ENCODE measurements around the gene MED13L. TPM values are rescaled to one million over a fixed set of nuclear protein-coding genes. Genes with fewer than 3 reads are reported as not detected.
A peak's percentile ranks its signal among the peaks of the same experiment; 100 is the strongest.
"Not testable (repeated sequence)": the region's sequence is repeated elsewhere in the genome, so short reads cannot be mapped to it uniquely, and the experiment has no call there.

MED13L gene
- total RNA-seq, 1 experiment from 2014 or later = 94.1 TPM

GRCh38 chr12:116033765-116034164 lies 243.7 kb downstream of the MED13L start:
- no peaks in the 10 kb centered on the region for H3K36me3 ChIP-seq (ENCODE audit: insufficient read depth, low read length, poor library complexity, severe bottlenecking)
- no peak overlapping the region for H3K27ac ChIP-seq (ENCODE audit: low read depth, low read length, poor library complexity, severe bottlenecking)
- H3K27me3 ChIP-seq (replicated peaks; ENCODE audit: insufficient read depth, low read depth, low read length, poor library complexity) = no peaks in the 10 kb centered on the region
- intact Hi-C loops (cut with micrococcal nuclease; ENCODE audit: unreplicated experiment) = no loop called here
- H3K4me3 ChIP-seq (ENCODE audit: low read depth, low read length, poor library complexity, severe bottlenecking) = no peak overlapping the region
- ChIA-PET CTCF (no interaction called here), POLR2A (ENCODE audit: low non-redundant PET) (interaction anchor here (0.6 kb wide), 1 partner anchor 11 kb away, joined by 3 read pairs; no protein-coding TSS in a partner anchor)
- TF ChIP-seq EZH2 (IDR thresholded peaks at IDR 0.05; ENCODE audit: borderline replicate concordance, low read depth, low read length, poor library complexity, severe bottlenecking) (no peak), CTCF (conservative IDR thresholded peaks at IDR 0.05; ENCODE audit: low read depth, low read length) (no peak)
- DNase-seq (ENCODE audit: low spot score) = no peak
- H3K4me1 ChIP-seq (ENCODE audit: insufficient read depth, low read length, poor library complexity, severe bottlenecking) = peaks cover 4% of the 10 kb centered on the region
- no TSS peak for BruUV-seq (replicated peaks)
- peaks cover 4% of the 10 kb centered on the region for H3K9me3 ChIP-seq (ENCODE audit: low read depth, low read length, poor library complexity, severe bottlenecking)

GRCh38 chr12:116031624-116032023 lies 245.9 kb downstream of the MED13L start:
- H3K27me3 ChIP-seq (replicated peaks; ENCODE audit: insufficient read depth, low read depth, low read length, poor library complexity); H3K36me3 ChIP-seq (ENCODE audit: insufficient read depth, low read length, poor library complexity, severe bottlenecking); H3K9me3 ChIP-seq (ENCODE audit: low read depth, low read length, poor library complexity, severe bottlenecking); POLR2A ChIA-PET (ENCODE audit: low non-redundant PET); H3K27ac ChIP-seq (ENCODE audit: low read depth, low read length, poor library complexity, severe bottlenecking); intact Hi-C loops (cut with micrococcal nuclease; ENCODE audit: unreplicated experiment); CTCF ChIA-PET; H3K4me1 ChIP-seq (ENCODE audit: insufficient read depth, low read length, poor library complexity, severe bottlenecking); H3K4me3 ChIP-seq (ENCODE audit: low read depth, low read length, poor library complexity, severe bottlenecking); BruUV-seq (replicated peaks): not testable (repeated sequence)
- DNase-seq (ENCODE audit: low spot score) = peak; percentile 58

GRCh38 chr12:116028619-116029018 lies 248.9 kb downstream of the MED13L start:
- H3K27me3 ChIP-seq (replicated peaks; ENCODE audit: insufficient read depth, low read depth, low read length, poor library complexity) = no peaks in the 10 kb centered on the region
- DNase-seq (ENCODE audit: low spot score) = no peak
- H3K36me3 ChIP-seq (ENCODE audit: insufficient read depth, low read length, poor library complexity, severe bottlenecking) = no peaks in the 10 kb centered on the region
- TF ChIP-seq CTCF (conservative IDR thresholded peaks at IDR 0.05; ENCODE audit: low read depth, low read length) = no peak
- TF ChIP-seq EZH2 (IDR thresholded peaks at IDR 0.05; ENCODE audit: borderline replicate concordance, low read depth, low read length, poor library complexity, severe bottlenecking) = no peak
- intact Hi-C loops (cut with micrococcal nuclease; ENCODE audit: unreplicated experiment) = no loop called here
- ChIA-PET POLR2A (ENCODE audit: low non-redundant PET) (no interaction called here), CTCF (no interaction called here)
- no TSS peak for BruUV-seq (replicated peaks)
- no peak overlapping the region for H3K27ac ChIP-seq (ENCODE audit: low read depth, low read length, poor library complexity, severe bottlenecking)
- H3K4me1 ChIP-seq (ENCODE audit: insufficient read depth, low read length, poor library complexity, severe bottlenecking) = peaks cover 11% of the 10 kb centered on the region
- peaks cover 4% of the 10 kb centered on the region for H3K9me3 ChIP-seq (ENCODE audit: low read depth, low read length, poor library complexity, severe bottlenecking)
- no peak overlapping the region for H3K4me3 ChIP-seq (ENCODE audit: low read depth, low read length, poor library complexity, severe bottlenecking)

- ChIA-PET CTCF (no interaction called here), POLR2A (ENCODE audit: low non-redundant PET) (no interaction called here)
- Histone ChIP-seq H3K4me3 (ENCODE audit: low read depth, low read length, poor library complexity, severe bottlenecking) (no peak overlapping the region), H3K9me3 (ENCODE audit: low read depth, low read length, poor library complexity, severe bottlenecking) (peaks cover 4% of the 10 kb centered on the region), H3K36me3 (ENCODE audit: insufficient read depth, low read length, poor library complexity, severe bottlenecking) (no peaks in the 10 kb centered on the region), H3K4me1 (ENCODE audit: insufficient read depth, low read length, poor library complexity, severe bottlenecking) (peaks cover 8% of the 10 kb centered on the region), H3K27me3 (replicated peaks; ENCODE audit: insufficient read depth, low read depth, low read length, poor library complexity) (no peaks in the 10 kb centered on the region), H3K27ac (ENCODE audit: low read depth, low read length, poor library complexity, severe bottlenecking) (no peak overlapping the region)
- TF ChIP-seq EZH2 (IDR thresholded peaks at IDR 0.05; ENCODE audit: borderline replicate concordance, low read depth, low read length, poor library complexity, severe bottlenecking) = no peak
- TF ChIP-seq CTCF (conservative IDR thresholded peaks at IDR 0.05; ENCODE audit: low read depth, low read length) = no peak
- no TSS peak for BruUV-seq (replicated peaks)
- no peak for DNase-seq (ENCODE audit: low spot score)
- intact Hi-C loops (cut with micrococcal nuclease; ENCODE audit: unreplicated experiment) = no loop called here
These were observed 250.0 kb downstream of the MED13L start for GRCh38 chr12:116027551-116027821.

Measured in A673 (cell line).